Kidney (tissue), 14 donors: ENCODE measurements around the gene KDM8. TPM values are rescaled to one million over a fixed set of nuclear protein-coding genes. Genes with fewer than 3 reads are reported as not detected.

Source experiments
- DNase-seq, 5 donors: peaks; one replicate each; pipeline ENCODE4 v3.0.0-alpha.2; 2013 to 2020
- FAIRE-seq: peaks from 2 replicates; lab custom pipeline; 2012; peaks lifted over from hg19 to GRCh38; lab: Jason Lieb, UNC
- H3K27ac ChIP-seq, 2 donors: one replicate each; pipeline ENCODE4 v1.7.0; 2013; ENCODE audit warnings: low read depth in 2 of 2, low read length in 2 of 2, inconsistent platforms in 1 of 2
- H3K27me3 ChIP-seq: one replicate; pipeline ENCODE4 v1.7.1; 2013; ENCODE audit warnings: low read length, inconsistent platforms; ENCODE audit not compliant: control insufficient read depth, insufficient read depth
- H3K36me3 ChIP-seq, 3 donors: one replicate each; pipeline versions ENCODE4 v1.7.0 to v1.7.1; 2013; ENCODE audit warnings: low read length in 3 of 3, control low read depth in 1 of 3, inconsistent platforms in 1 of 3; ENCODE audit not compliant: insufficient read depth in 3 of 3, control insufficient read depth in 2 of 3
- H3K4me1 ChIP-seq, 3 donors: one replicate each; pipeline versions ENCODE4 v1.7.0 to v1.7.1; 2013; ENCODE audit warnings: low read length in 3 of 3, inconsistent platforms in 1 of 3, low read depth in 1 of 3; ENCODE audit not compliant: control insufficient read depth in 2 of 3, insufficient read depth in 2 of 3
- H3K4me3 ChIP-seq, 3 donors: one replicate each; pipeline versions ENCODE4 v1.7.0 to v1.8.1; 2013; ENCODE audit warnings: low read length in 3 of 3, control low read depth in 1 of 3, inconsistent platforms in 1 of 3
- H3K9ac ChIP-seq, 3 donors: one replicate each; pipeline versions ENCODE4 v1.7.0 to v1.7.1; 2013; ENCODE audit warnings: low read length in 3 of 3, control low read depth in 1 of 3, inconsistent platforms in 1 of 3
- H3K9me3 ChIP-seq, 3 donors: one replicate each; pipeline versions ENCODE4 v1.7.0 to v1.7.1; 2013; ENCODE audit warnings: low read length in 3 of 3, control low read depth in 1 of 3, inconsistent platforms in 1 of 3; ENCODE audit not compliant: control insufficient read depth in 2 of 3, insufficient read depth in 1 of 3
- CTCF ChIP-seq: IDR thresholded peaks from 3 replicates; pipeline ENCODE4 v1.5.1; 2012; ENCODE audit warnings: mild to moderate bottlenecking, moderate library complexity, borderline replicate concordance; ENCODE audit not compliant: insufficient read depth; ENCODE audit errors: extremely low read depth
- intact Hi-C: fragments of 100-400 bp; cut with DNase I; formaldehyde crosslinking; loops from one replicate; pipeline ENCODE4 v1.11.1; 2022
- polyA plus RNA-seq: library from polyadenylated mRNA; stranded (reverse); fragments of 350-450 nt; fragmentation: Illumina TruSeq; extraction: RNeasy Lipid Tissue Mini Kit (QIAGEN cat#74804); gene quantifications from one replicate; pipeline ENCODE4 v1.2.3, GENCODE V29; 2014; ENCODE audit warnings: low read depth, low replicate concordance; ENCODE audit not compliant: insufficient read depth
- total RNA-seq: library from RNA; stranded (reverse); fragmentation: NEBNext Ultra II Directional; extraction: Animal tissue kit (Norgen Biotek cat#: 25700); gene quantifications from one replicate; pipeline ENCODE4 v1.2.1, GENCODE V29; 2021
- donor health status: control.
- donor health status: control.
- donor health status: control.
- donor health status: control.
- donor health status: control.
- donor health status: DM: yes; HTN: yes; CAD: no.
- donor health status: Normal renal cell carcinoma (clear cell type).

The KDM8 gene
- total and polyA plus RNA-seq, 2 donors from 2014 or later: 6.3 to 8.5 TPM

GRCh38 chr16:27208796-27209195 is 5.5 kb downstream of the KDM8 start:
- no peak for TF ChIP-seq CTCF
- Histone ChIP-seq H3K27me3 (no peaks in the 10 kb centered on the region), H3K4me3 (no peak overlapping the region), H3K9me3 (no peaks in the 10 kb centered on the region), H3K36me3 (peaks cover 0 to 10% (median 4%) of the 10 kb centered on the region in 3 donors), H3K4me1 (peaks cover 0 to 14% (median 7%) of the 10 kb centered on the region in 3 donors), H3K9ac (no peak overlapping the region), H3K27ac (peak overlapping the region in 1 of 2 donors; percentile 36)
- no peak for FAIRE-seq
- intact Hi-C loops: no loop called here
- peak in 1 of 5 donors; percentile 40 for DNase-seq

GRCh38 chr16:27209591-27209990 is 6.3 kb downstream of the KDM8 start:
- H3K36me3 ChIP-seq: peaks cover 0 to 10% (median 4%) of the 10 kb centered on the region in 3 donors
- H3K27ac ChIP-seq: no peak overlapping the region
- H3K27me3 ChIP-seq: no peaks in the 10 kb centered on the region
- FAIRE-seq: no peak
- intact Hi-C loops: no loop called here
- H3K9me3 ChIP-seq: no peaks in the 10 kb centered on the region
- no peak overlapping the region for H3K9ac ChIP-seq
- DNase-seq: no peak
- no peak for TF ChIP-seq CTCF
- no peak overlapping the region for H3K4me3 ChIP-seq
- H3K4me1 ChIP-seq: peaks cover 0 to 10% (median 7%) of the 10 kb centered on the region in 3 donors

- Histone ChIP-seq H3K27me3 (no peaks in the 10 kb centered on the region), H3K4me1 (peaks cover 0 to 12% (median 7%) of the 10 kb centered on the region in 3 donors), H3K27ac (no peak overlapping the region), H3K36me3 (peaks cover 0 to 10% (median 8%) of the 10 kb centered on the region in 3 donors), H3K4me3 (no peak overlapping the region), H3K9ac (no peak overlapping the region), H3K9me3 (no peaks in the 10 kb centered on the region)
- intact Hi-C loops: no loop called here
- no peak for FAIRE-seq
- TF ChIP-seq CTCF: no peak
- DNase-seq: no peak
Observed at GRCh38 chr16:27210174-27210573, 6.8 kb downstream of the KDM8 start.

- no peak overlapping the region for H3K4me3 ChIP-seq
- intact Hi-C loops: no loop called here
- no peaks in the 10 kb centered on the region for H3K27me3 ChIP-seq
- H3K36me3 ChIP-seq: peaks cover 0 to 10% (median 8%) of the 10 kb centered on the region in 3 donors
- no peak overlapping the region for H3K27ac ChIP-seq
- FAIRE-seq: no peak
- no peaks in the 10 kb centered on the region for H3K9me3 ChIP-seq
- no peak for TF ChIP-seq CTCF
- peaks cover 0 to 12% (median 7%) of the 10 kb centered on the region in 3 donors for H3K4me1 ChIP-seq
- no peak for DNase-seq
- no peak overlapping the region for H3K9ac ChIP-seq
Observed at GRCh38 chr16:27211026-27211425, 7.7 kb downstream of the KDM8 start.
